GM12878 (cell line): ENCODE measurements around the gene NUMBL.

Source experiments
- CEBPB ChIP-seq, 2 experiments: fragments of 150-350 bp in 1 of 2; IDR thresholded peaks; 2 replicates each; pipeline ENCODE4 v1.6.1; 2012 to 2014; ENCODE audit warnings: low read depth in 2 of 2, low read length in 2 of 2, borderline replicate concordance in 1 of 2, inconsistent platforms in 1 of 2
- E2F4 ChIP-seq: IDR thresholded peaks from 2 replicates; pipeline ENCODE4 v1.6.1; 2012; ENCODE audit warnings: low read depth, low read length, improper control_type of control experiment
- NFYB ChIP-seq: IDR thresholded peaks from 2 replicates; pipeline ENCODE4 v1.6.1; 2011; ENCODE audit warnings: low read depth, mild to moderate bottlenecking, low read length, improper control_type of control experiment, moderate library complexity; ENCODE audit not compliant: insufficient read depth
- POLR2AphosphoS5 ChIP-seq: IDR thresholded peaks from 2 replicates; pipeline ENCODE4 v1.6.1; 2011; ENCODE audit warnings: mild to moderate bottlenecking, low read length, inconsistent platforms

- TF ChIP-seq POLR2AphosphoS5 (no peak), E2F4 (no peak), NFYB (no peak), CEBPB (IDR thresholded peaks at IDR 0.05; ENCODE audit: borderline replicate concordance in 1 of 2, low read depth in 2 of 2, low read length in 2 of 2) (no peak)
Observed at GRCh38 chr19:40739030-40739839, 48.8 kb upstream of the NUMBL start.
